ENCODE results near the gene PARP1.

The PARP1 gene

DNA sequence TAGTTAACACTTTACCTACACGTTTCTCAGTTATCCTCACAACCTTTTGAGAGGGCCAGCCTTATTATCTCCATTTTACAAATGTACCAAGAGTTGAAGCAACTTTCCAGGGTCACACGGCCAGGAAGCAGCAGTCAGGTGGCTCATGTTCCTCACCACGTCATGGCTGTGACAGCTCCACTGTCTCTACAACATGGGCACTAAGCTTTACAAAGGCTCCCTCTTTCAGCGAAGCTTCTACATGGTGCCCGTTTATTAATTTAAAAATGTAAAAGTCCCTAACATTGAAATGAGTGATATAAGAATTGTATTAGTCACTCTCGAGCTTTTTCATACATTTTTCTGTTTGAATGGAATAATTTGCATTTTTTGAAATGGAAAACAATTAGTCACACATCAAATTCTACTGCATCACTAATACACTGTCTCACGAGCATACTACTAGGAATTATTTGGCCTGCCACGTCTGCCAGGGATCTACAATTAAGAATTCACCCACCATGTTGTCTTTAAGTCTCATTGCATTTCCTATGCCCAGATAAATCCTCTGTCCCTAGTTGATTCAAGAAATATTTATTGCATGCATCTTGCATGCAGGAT is 70.5 kb downstream of the PARP1 start:
- no peak for TF ChIP-seq CTCF (IDR thresholded peaks at IDR 0.05; ENCODE audit: low read depth, low read length, missing control alignments)
- H3K4me3 ChIP-seq (ENCODE audit: low read depth, low read length) = no peak overlapping the region
- DNase-seq (ENCODE audit: low read depth) = no peak
- in situ Hi-C loops (cut with HindIII; ENCODE audit: low sequenced_read_pairs) = no loop called here

DNA sequence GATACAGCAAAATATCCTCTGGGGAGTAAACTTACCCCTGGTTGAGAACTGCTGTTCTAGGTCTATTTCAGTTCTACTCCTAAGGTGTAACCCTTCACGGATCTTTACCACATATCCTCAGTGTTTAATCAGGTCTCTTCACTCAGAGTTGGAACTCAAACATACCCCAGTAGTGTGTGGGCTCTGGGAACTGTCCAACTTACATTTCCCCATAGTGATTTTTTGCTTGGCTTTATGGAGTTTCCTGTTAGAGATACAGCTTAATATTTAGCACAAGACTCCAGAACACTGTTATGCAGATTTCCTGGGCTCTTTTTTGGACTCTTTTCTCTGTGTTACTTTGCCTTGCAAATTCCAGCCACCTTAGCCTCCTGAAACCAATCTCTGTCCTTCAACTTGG is 72.2 kb downstream of the PARP1 start:
- in situ Hi-C loops (cut with HindIII; ENCODE audit: low sequenced_read_pairs) = no loop called here
- H3K4me3 ChIP-seq (ENCODE audit: low read depth, low read length) = no peak overlapping the region
- DNase-seq (ENCODE audit: low read depth) = no peak
- TF ChIP-seq CTCF (IDR thresholded peaks at IDR 0.05; ENCODE audit: low read depth, low read length, missing control alignments) = no peak

DNA sequence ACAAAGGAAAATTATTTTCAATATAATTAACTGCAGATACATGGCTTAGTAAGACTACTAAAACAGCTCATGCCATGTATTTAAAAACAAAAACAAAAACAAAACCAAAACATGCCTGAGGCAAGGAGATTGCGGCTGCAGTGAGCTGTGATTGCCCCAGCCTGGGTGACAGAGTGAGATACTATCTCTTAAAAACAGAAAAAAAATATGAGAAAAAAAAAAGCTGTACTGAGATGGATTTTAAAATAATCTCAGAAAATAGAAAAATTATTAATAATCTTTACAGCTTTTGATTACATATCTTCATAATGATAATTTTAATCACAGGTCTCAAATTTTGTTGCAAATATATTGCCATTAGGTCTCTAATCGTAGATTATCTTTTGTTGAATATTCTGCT is 74.9 kb downstream of the PARP1 start:
- H3K4me3 ChIP-seq (ENCODE audit: low read depth, low read length) = no peak overlapping the region
- TF ChIP-seq CTCF (IDR thresholded peaks at IDR 0.05; ENCODE audit: low read depth, low read length, missing control alignments) = no peak
- DNase-seq (ENCODE audit: low read depth) = no peak
- in situ Hi-C loops (cut with HindIII; ENCODE audit: low sequenced_read_pairs) = no loop called here

DNA sequence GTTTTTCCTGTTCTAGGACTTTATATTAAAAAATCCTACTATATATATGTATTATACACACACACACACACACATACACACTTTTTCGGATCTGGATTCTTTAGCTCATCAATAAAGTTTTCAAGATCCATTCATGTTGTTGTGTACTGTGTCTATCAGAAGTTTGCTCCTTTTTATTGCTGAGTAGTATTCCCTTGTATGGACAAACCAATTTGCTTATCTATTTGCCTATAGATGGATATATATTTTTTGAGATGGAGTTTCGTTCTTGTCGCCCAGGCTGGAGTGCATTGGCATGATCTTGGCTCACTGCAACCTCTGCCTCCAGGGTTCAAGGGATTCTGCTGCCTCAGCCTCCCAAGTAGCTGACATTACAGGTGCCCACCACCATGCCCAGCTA is 78.7 kb downstream of the PARP1 start:
- DNase-seq (ENCODE audit: low read depth) = no peak
- in situ Hi-C loops (cut with HindIII; ENCODE audit: low sequenced_read_pairs) = no loop called here
- H3K4me3 ChIP-seq (ENCODE audit: low read depth, low read length) = no peak overlapping the region
- TF ChIP-seq CTCF (IDR thresholded peaks at IDR 0.05; ENCODE audit: low read depth, low read length, missing control alignments) = no peak

- H3K4me3 ChIP-seq (ENCODE audit: low read depth, low read length) = no peak overlapping the region
- no peak for TF ChIP-seq CTCF (IDR thresholded peaks at IDR 0.05; ENCODE audit: low read depth, low read length, missing control alignments)
- in situ Hi-C loops (cut with HindIII; ENCODE audit: low sequenced_read_pairs) = no loop called here
- no peak for DNase-seq (ENCODE audit: low read depth)
Observed at GRCh38 chr1:226327761-226328162, 80.1 kb downstream of the PARP1 start.

- no peak for DNase-seq (ENCODE audit: low read depth)
- no peak overlapping the region for H3K4me3 ChIP-seq (ENCODE audit: low read depth, low read length)
- no peak for TF ChIP-seq CTCF (IDR thresholded peaks at IDR 0.05; ENCODE audit: low read depth, low read length, missing control alignments)
- in situ Hi-C loops (cut with HindIII; ENCODE audit: low sequenced_read_pairs) = no loop called here
Observed at GRCh38 chr1:226325178-226325577, 82.7 kb downstream of the PARP1 start.

- no peak overlapping the region for H3K4me3 ChIP-seq (ENCODE audit: low read depth, low read length)
- no peak for DNase-seq (ENCODE audit: low read depth)
- in situ Hi-C loops (cut with HindIII; ENCODE audit: low sequenced_read_pairs) = no loop called here
- TF ChIP-seq CTCF (IDR thresholded peaks at IDR 0.05; ENCODE audit: low read depth, low read length, missing control alignments) = no peak
Observed at GRCh38 chr1:226324479-226324878, 83.4 kb downstream of the PARP1 start.

Data from astrocyte of the cerebellum (primary cell).